Hepatocyte (in vitro differentiated cells): Measurements from ENCODE around the gene VAV3.

Experiments used
- EZH2 ChIP-seq: fragments of 200-600 bp; sonication (generic); IDR thresholded peaks from 2 replicates; pipeline ENCODE4 v1.6.1; 2016; ENCODE audit warnings: antibody characterized with exemption, mild to moderate bottlenecking, borderline replicate concordance
- TF ChIP-seq, protein P1 (sequence below): fragments of 200-600 bp; sonication (generic); IDR thresholded peaks from 2 replicates; pipeline ENCODE4 v1.5.1; 2016; ENCODE audit warnings: antibody characterized with exemption, mild to moderate bottlenecking; ENCODE audit not compliant: poor library complexity

DNA sequence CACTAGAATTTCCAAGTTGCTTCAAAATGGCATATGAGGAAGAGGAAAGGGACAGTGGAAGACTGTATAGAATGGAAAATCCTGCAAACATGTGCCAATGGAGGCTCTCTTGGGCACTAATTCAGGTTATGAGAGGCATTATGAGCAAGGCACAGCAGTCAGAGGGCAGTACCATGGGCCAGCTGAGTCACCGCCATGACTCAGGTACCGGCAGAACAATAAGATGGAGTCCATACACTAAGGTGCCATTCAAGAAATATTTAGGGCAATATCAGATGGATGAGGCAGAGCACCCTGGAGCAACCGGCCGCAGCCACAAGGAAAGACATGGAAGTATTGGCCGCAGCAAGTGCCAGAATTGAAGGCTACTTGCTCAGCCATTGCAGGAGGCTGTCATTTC is 25.6 kb upstream of the VAV3 start:
- TF ChIP-seq, protein P1, sequence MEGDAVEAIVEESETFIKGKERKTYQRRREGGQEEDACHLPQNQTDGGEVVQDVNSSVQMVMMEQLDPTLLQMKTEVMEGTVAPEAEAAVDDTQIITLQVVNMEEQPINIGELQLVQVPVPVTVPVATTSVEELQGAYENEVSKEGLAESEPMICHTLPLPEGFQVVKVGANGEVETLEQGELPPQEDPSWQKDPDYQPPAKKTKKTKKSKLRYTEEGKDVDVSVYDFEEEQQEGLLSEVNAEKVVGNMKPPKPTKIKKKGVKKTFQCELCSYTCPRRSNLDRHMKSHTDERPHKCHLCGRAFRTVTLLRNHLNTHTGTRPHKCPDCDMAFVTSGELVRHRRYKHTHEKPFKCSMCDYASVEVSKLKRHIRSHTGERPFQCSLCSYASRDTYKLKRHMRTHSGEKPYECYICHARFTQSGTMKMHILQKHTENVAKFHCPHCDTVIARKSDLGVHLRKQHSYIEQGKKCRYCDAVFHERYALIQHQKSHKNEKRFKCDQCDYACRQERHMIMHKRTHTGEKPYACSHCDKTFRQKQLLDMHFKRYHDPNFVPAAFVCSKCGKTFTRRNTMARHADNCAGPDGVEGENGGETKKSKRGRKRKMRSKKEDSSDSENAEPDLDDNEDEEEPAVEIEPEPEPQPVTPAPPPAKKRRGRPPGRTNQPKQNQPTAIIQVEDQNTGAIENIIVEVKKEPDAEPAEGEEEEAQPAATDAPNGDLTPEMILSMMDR, result no peak
- TF ChIP-seq EZH2, result no peak
